NCI-H69 (cell line): Measurements from ENCODE around the gene AMZ1.
"Not testable (repeated sequence)": the region's sequence is repeated elsewhere in the genome, so short reads cannot be mapped to it uniquely, and the experiment has no call there.

Experiments used
- DNase-seq: peaks from one replicate; lab custom pipeline; 2025; lab: John Stamatoyannopoulos, UW

The AMZ1 gene

GRCh38 chr7:2668401-2668800, 19.6 kb upstream of the AMZ1 start:
- no peak for DNase-seq

GRCh38 chr7:2670171-2670570, 17.8 kb upstream of the AMZ1 start:
- no peak for DNase-seq

- peak; percentile 85 for DNase-seq
Observed at GRCh38 chr7:2670720-2671391, 17.1 kb upstream of the AMZ1 start.

- DNase-seq, result not testable (repeated sequence)
Observed at GRCh38 chr7:2673214-2673613, 14.8 kb upstream of the AMZ1 start.

DNA sequence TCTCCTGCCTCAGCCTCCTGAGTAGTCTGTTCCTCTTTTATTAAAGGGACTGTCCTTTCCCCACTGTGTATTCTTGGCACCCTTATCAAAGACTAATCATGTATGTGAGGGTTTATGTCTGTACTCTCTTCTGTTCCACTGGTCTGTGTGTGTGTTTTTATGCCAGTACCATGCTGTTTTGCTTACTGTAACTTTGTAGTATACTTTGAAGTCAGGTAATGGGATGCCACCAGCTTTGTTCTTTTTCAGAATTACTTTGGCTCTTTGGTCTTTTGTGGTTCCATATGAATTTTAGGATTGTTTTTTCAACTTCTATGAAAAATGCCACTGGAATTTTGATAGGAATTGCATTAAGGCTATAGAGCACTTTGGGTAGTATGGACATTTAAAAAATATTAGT, 14.1 kb upstream of the AMZ1 start:
- no peak for DNase-seq

GRCh38 chr7:2675256-2675764, 12.7 kb upstream of the AMZ1 start:
- DNase-seq, result no peak

DNA sequence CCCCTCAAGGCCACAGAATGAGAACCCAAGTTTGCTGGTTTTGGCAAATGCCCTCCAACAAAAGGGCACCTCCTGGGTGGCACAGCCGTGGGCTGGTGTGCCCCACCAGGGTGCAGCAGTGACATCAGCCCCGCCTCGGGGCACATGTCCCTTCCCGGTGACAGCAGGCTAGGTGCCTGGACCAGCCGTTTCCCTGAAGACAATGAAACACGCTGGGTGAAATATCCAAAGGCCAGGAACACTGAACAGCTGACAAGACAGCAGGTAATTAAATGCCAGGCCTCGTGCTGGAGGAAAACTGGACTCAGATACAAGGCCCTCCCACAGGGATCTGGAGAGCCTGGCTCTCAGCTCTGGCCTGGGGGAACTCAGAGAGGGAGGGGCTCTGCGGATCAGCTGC, 11.4 kb upstream of the AMZ1 start:
- peak; percentile 85 for DNase-seq

GRCh38 chr7:2678454-2678853, 9.5 kb upstream of the AMZ1 start:
- DNase-seq, result not testable (repeated sequence)

GRCh38 chr7:2679135-2680127, 8.6 kb upstream of the AMZ1 start:
- DNase-seq, result peak; percentile 22

DNA sequence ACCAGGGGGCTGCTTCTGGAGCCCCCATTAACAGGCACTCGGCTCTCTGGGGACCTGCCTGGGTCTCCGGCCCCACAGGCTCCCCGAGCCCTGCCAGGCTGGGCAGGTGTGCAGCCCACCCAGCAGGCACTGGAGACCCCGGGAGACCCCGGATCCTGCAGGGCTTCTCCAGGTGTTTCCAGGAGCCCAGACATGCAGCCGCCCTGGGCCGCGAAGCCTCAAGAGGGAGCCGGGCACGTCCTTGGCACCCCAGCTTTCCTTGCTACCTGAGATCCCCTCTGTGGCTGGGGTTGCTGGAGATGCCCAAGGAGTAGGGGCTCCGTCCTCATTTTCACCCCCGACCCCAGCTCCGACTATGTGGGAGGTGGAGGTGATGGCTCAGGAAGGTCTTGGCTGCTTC, 7.7 kb upstream of the AMZ1 start:
- DNase-seq, result no peak

- DNase-seq, result peak; percentile 72
Observed at GRCh38 chr7:2680792-2681490, 7.1 kb upstream of the AMZ1 start.

DNA sequence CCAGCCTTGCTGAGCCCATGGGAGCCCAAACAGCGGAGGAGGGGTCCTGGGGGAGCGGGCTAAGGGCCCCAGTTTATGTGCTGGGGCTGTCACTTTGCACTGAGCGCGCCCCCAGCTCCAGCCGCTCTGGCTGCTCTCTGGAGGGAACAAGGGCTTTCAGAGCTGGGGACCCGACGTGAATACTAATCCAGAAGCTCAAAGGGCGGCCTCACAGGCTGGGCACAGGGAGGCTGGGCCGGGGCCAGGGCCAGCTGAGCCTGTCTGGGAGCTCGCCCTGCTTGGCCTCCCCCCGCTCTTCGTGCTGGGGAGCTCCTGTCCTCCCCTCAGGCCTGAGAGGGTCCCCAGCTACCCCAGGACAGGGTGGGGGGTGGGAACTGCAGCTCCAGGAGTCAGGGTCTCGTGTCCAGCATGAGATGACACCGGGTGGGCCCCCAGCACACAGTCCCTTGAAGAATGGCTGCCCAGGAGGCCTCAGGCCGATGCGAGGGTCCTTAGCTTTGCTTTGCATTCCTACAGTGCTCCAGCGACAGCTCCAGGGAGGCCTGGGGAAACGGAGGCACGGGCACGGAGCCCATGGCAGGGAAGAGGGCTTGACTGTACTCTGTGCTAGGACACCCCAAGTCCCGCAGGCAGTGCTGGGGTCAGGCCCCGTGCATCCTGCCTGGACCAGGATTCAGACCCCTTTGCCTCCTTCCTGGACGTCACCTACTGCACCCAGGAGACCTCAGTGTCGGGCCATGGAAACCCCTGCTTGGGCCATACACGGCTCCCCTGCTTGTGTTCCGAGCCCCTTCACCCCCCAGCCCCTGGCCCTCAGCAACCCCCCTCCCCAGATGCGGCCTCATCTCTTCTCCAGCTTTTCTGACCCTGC, 5.8 kb upstream of the AMZ1 start:
- DNase-seq, result no peak

- no peak for DNase-seq
Observed at GRCh38 chr7:2684501-2684900, 3.5 kb upstream of the AMZ1 start.

DNA sequence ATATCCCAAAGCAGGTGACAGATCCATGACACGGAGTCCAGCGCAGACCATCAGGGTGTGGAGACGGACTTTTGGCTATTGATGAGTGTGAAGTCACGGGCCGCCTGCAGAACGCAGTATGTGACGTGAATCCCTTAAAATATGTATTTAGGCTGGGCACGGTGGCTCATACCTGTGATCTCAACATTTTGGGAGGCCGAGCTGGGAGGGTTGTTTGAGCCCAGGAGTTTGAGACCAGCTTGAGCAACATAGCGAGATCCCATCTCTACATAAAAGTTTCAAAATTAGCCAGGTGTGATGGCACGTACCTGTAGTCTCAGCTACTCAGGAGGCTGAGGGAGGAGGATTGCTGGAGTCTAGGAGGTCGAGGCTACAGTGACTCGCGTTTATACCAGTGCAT, 1.9 kb upstream of the AMZ1 start:
- no peak for DNase-seq

DNA sequence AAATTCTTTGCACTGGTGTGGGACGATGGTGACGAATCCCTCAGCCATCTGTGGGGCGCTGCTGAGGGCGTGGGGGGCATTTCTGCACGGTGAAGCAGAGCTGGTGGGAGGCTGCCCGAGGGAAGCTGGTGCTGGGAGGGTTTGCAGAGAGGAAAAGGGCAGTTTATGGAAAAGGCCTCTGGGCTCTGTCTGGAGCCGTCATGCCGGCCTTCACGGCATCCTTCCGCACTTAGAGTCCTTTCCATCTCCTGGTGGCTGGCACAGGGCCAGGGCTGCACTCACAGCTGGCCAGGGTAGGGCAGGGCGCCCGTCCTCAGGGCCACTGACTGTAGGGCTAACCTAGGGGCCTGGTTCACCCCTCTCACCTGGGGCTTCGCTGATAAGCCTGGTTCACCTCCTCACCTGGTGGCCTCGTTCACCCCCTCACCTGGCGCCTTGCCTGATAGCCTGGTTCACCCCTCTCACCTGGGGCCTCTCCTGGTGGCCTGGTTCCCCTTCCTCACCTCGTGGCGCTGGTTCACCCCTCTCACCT, 598 bp upstream of the AMZ1 start:
- peak; percentile 56 for DNase-seq

GRCh38 chr7:2688409-2689342, 674 bp downstream of the AMZ1 start:
- DNase-seq, result peak; percentile 16

GRCh38 chr7:2689343-2689847, 1.4 kb downstream of the AMZ1 start:
- no peak for DNase-seq

GRCh38 chr7:2689951-2690705, 2.1 kb downstream of the AMZ1 start:
- no peak for DNase-seq
